Activated naive CD8-positive, alpha-beta T cell treated with anti-CD3 and anti-CD28 coated beads, Interleukin-2, amount 50 U/mL, for 24 hours (primary cell): ENCODE data around the gene SFMBT1.

ENCODE experiments used
- ATAC-seq: fragments of 150-1000 bp; cut with Tn5 transposase; one replicate; pipeline ENCODE4 v1.10.0; 2021
- DNase-seq: peaks from one replicate; pipeline ENCODE4 v3.0.0; 2021
- H3K27ac Mint-ChIP-seq: one replicate; pipeline ENCODE4 v1.8.0; 2021; ENCODE audit warnings: mild to moderate bottlenecking, mixed read lengths
- H3K27me3 Mint-ChIP-seq: one replicate; pipeline ENCODE4 v1.8.0; 2021; ENCODE audit warnings: mixed read lengths
- H3K36me3 Mint-ChIP-seq: one replicate; pipeline ENCODE4 v1.8.0; 2021; ENCODE audit warnings: low read depth, mixed read lengths
- H3K4me1 Mint-ChIP-seq: one replicate; pipeline ENCODE4 v1.8.0; 2021; ENCODE audit warnings: mixed read lengths
- H3K4me3 Mint-ChIP-seq: one replicate; pipeline ENCODE4 v1.8.0; 2021; ENCODE audit warnings: mild to moderate bottlenecking, moderate library complexity, mixed read lengths
- H3K9me3 Mint-ChIP-seq: one replicate; pipeline ENCODE4 v1.8.0; 2021; ENCODE audit warnings: mixed read lengths

The SFMBT1 gene

GRCh38 chr3:53005854-53006513, 39.9 kb downstream of the SFMBT1 start:
- Mint-ChIP-seq H3K9me3 (no peaks in the 10 kb centered on the region), H3K27ac (no peak overlapping the region), H3K4me1 (peaks cover 33% of the 10 kb centered on the region), H3K27me3 (no peaks in the 10 kb centered on the region), H3K36me3 (peaks cover 7% of the 10 kb centered on the region), H3K4me3 (no peak overlapping the region)
- DNase-seq (no peak), ATAC-seq (no peak)

- no peak overlapping the region for H3K27ac Mint-ChIP-seq
- ATAC-seq (no peak), DNase-seq (no peak)
- peaks cover 7% of the 10 kb centered on the region for H3K36me3 Mint-ChIP-seq
- peaks cover 30% of the 10 kb centered on the region for H3K4me1 Mint-ChIP-seq
- no peaks in the 10 kb centered on the region for H3K27me3 Mint-ChIP-seq
- H3K4me3 Mint-ChIP-seq: no peak overlapping the region
- H3K9me3 Mint-ChIP-seq: no peaks in the 10 kb centered on the region
Observed at GRCh38 chr3:53005338-53005737, 40.5 kb downstream of the SFMBT1 start.

- no peak overlapping the region for H3K27ac Mint-ChIP-seq
- no peak for ATAC-seq
- H3K27me3 Mint-ChIP-seq: no peaks in the 10 kb centered on the region
- no peaks in the 10 kb centered on the region for H3K9me3 Mint-ChIP-seq
- H3K4me3 Mint-ChIP-seq: no peak overlapping the region
- H3K36me3 Mint-ChIP-seq: peaks cover 6% of the 10 kb centered on the region
- no peak for DNase-seq
- H3K4me1 Mint-ChIP-seq: peaks cover 20% of the 10 kb centered on the region
Observed at GRCh38 chr3:53003320-53003719, 42.6 kb downstream of the SFMBT1 start.

- peaks cover 11% of the 10 kb centered on the region for H3K36me3 Mint-ChIP-seq
- no peak overlapping the region for H3K4me3 Mint-ChIP-seq
- DNase-seq (no peak), ATAC-seq (no peak)
- H3K27me3 Mint-ChIP-seq: no peaks in the 10 kb centered on the region
- no peak overlapping the region for H3K27ac Mint-ChIP-seq
- peaks cover 9% of the 10 kb centered on the region for H3K4me1 Mint-ChIP-seq
- no peaks in the 10 kb centered on the region for H3K9me3 Mint-ChIP-seq
Observed at GRCh38 chr3:52998771-52999513, 46.9 kb downstream of the SFMBT1 start.

GRCh38 chr3:52990637-52991036, 55.2 kb downstream of the SFMBT1 start:
- peak overlapping the region; percentile 30 for H3K27ac Mint-ChIP-seq
- no peaks in the 10 kb centered on the region for H3K27me3 Mint-ChIP-seq
- no peaks in the 10 kb centered on the region for H3K9me3 Mint-ChIP-seq
- ATAC-seq (no peak), DNase-seq (no peak)
- no peak overlapping the region for H3K4me3 Mint-ChIP-seq
- no peaks in the 10 kb centered on the region for H3K36me3 Mint-ChIP-seq
- peaks cover 35% of the 10 kb centered on the region for H3K4me1 Mint-ChIP-seq

- Mint-ChIP-seq H3K36me3 (peaks cover 1% of the 10 kb centered on the region), H3K9me3 (no peaks in the 10 kb centered on the region), H3K27ac (no peak overlapping the region), H3K4me3 (no peak overlapping the region), H3K27me3 (peaks cover 2% of the 10 kb centered on the region), H3K4me1 (peaks cover 68% of the 10 kb centered on the region)
- ATAC-seq (no peak), DNase-seq (no peak)
Observed at GRCh38 chr3:52986938-52987337, 58.9 kb downstream of the SFMBT1 start.

- Mint-ChIP-seq H3K27ac (no peak overlapping the region), H3K4me3 (no peak overlapping the region), H3K9me3 (no peaks in the 10 kb centered on the region), H3K36me3 (peaks cover 1% of the 10 kb centered on the region), H3K27me3 (peaks cover 2% of the 10 kb centered on the region), H3K4me1 (peaks cover 60% of the 10 kb centered on the region)
- ATAC-seq (no peak), DNase-seq (no peak)
Observed at GRCh38 chr3:52986049-52986448, 59.8 kb downstream of the SFMBT1 start.

GRCh38 chr3:52983828-52984227, 62.0 kb downstream of the SFMBT1 start:
- Mint-ChIP-seq H3K9me3 (no peaks in the 10 kb centered on the region), H3K4me1 (peaks cover 44% of the 10 kb centered on the region), H3K36me3 (peaks cover 4% of the 10 kb centered on the region), H3K4me3 (peak overlapping the region; percentile 63), H3K27me3 (peaks cover 2% of the 10 kb centered on the region), H3K27ac (peak overlapping the region; percentile 88)
- DNase-seq: no peak
- ATAC-seq: peak; percentile 33

GRCh38 chr3:52983336-52983807, 62.5 kb downstream of the SFMBT1 start:
- DNase-seq: peak; percentile 68

GRCh38 chr3:52982839-52983238, 63.0 kb downstream of the SFMBT1 start:
- H3K27ac Mint-ChIP-seq: peak overlapping the region; percentile 88
- H3K4me1 Mint-ChIP-seq: peaks cover 44% of the 10 kb centered on the region
- peak overlapping the region; percentile 44 for H3K4me3 Mint-ChIP-seq
- peaks cover 2% of the 10 kb centered on the region for H3K27me3 Mint-ChIP-seq
- DNase-seq: no peak
- no peaks in the 10 kb centered on the region for H3K9me3 Mint-ChIP-seq
- peaks cover 4% of the 10 kb centered on the region for H3K36me3 Mint-ChIP-seq
- peak; percentile 47 for ATAC-seq

More at GRCh38 chr3:52983336-52983807, 62.5 kb downstream of the SFMBT1 start:
- ATAC-seq: peak; percentile 92
- H3K36me3 Mint-ChIP-seq: peaks cover 4% of the 10 kb centered on the region
- H3K4me3 Mint-ChIP-seq: peak overlapping the region; percentile 63
- H3K4me1 Mint-ChIP-seq: peaks cover 44% of the 10 kb centered on the region
- peak overlapping the region; percentile 88 for H3K27ac Mint-ChIP-seq
- H3K9me3 Mint-ChIP-seq: no peaks in the 10 kb centered on the region
- peaks cover 2% of the 10 kb centered on the region for H3K27me3 Mint-ChIP-seq

- ATAC-seq: no peak
- peaks cover 4% of the 10 kb centered on the region for H3K36me3 Mint-ChIP-seq
- no peak for DNase-seq
- H3K4me1 Mint-ChIP-seq: peaks cover 34% of the 10 kb centered on the region
- no peak overlapping the region for H3K27ac Mint-ChIP-seq
- peaks cover 2% of the 10 kb centered on the region for H3K27me3 Mint-ChIP-seq
- no peak overlapping the region for H3K4me3 Mint-ChIP-seq
- H3K9me3 Mint-ChIP-seq: no peaks in the 10 kb centered on the region
Observed at GRCh38 chr3:52979190-52979983, 66.5 kb downstream of the SFMBT1 start.

- DNase-seq (no peak), ATAC-seq (no peak)
- H3K4me1 Mint-ChIP-seq: peaks cover 31% of the 10 kb centered on the region
- H3K27me3 Mint-ChIP-seq: no peaks in the 10 kb centered on the region
- no peaks in the 10 kb centered on the region for H3K9me3 Mint-ChIP-seq
- H3K4me3 Mint-ChIP-seq: no peak overlapping the region
- peaks cover 4% of the 10 kb centered on the region for H3K36me3 Mint-ChIP-seq
- H3K27ac Mint-ChIP-seq: no peak overlapping the region
Observed at GRCh38 chr3:52978109-52978754, 67.6 kb downstream of the SFMBT1 start.

GRCh38 chr3:52973806-52974205, 72.1 kb downstream of the SFMBT1 start:
- no peak for DNase-seq
- Mint-ChIP-seq H3K4me1 (peaks cover 14% of the 10 kb centered on the region), H3K36me3 (no peaks in the 10 kb centered on the region), H3K27me3 (no peaks in the 10 kb centered on the region), H3K4me3 (no peak overlapping the region), H3K27ac (no peak overlapping the region), H3K9me3 (no peaks in the 10 kb centered on the region)
- ATAC-seq: no peak

GRCh38 chr3:52971895-52972294, 74.0 kb downstream of the SFMBT1 start:
- ATAC-seq: no peak
- no peaks in the 10 kb centered on the region for H3K27me3 Mint-ChIP-seq
- no peak overlapping the region for H3K4me3 Mint-ChIP-seq
- H3K27ac Mint-ChIP-seq: no peak overlapping the region
- no peak for DNase-seq
- H3K9me3 Mint-ChIP-seq: no peaks in the 10 kb centered on the region
- peaks cover 14% of the 10 kb centered on the region for H3K4me1 Mint-ChIP-seq
- H3K36me3 Mint-ChIP-seq: peaks cover 2% of the 10 kb centered on the region
